HCT116 (cell line): ENCODE results near the gene ADPRHL1. TPM values are rescaled to one million over a fixed set of nuclear protein-coding genes. Genes with fewer than 3 reads are reported as not detected.

ENCODE experiments used
- ATAC-seq: fragments of 200-7000 bp; cut with Tn5 transposase; 2 replicates; pipeline ENCODE4 v1.9.1; 2020; ENCODE audit warnings: mild to moderate bottlenecking, moderate library complexity
- BruUV-seq: library from RNA; stranded (reverse); fragments of 400-500 nt; replicated peaks from 2 replicates; lab custom pipeline; 2021; lab: Mats Ljungman, UMichigan
- CTCF ChIA-PET: fragments of 300-600 bp; sonication (Branson Sonifier 250); formaldehyde crosslinking; loops from one replicate; lab custom pipeline; 2021; ENCODE audit warnings: antibody characterized with exemption; lab: Charles Lee
- POLR2A ChIA-PET: fragments of 300-600, 350-600 bp; sonication (Branson Sonifier 250); formaldehyde crosslinking; loops from one replicate; lab custom pipeline; 2021; ENCODE audit warnings: antibody characterized with exemption; lab: Charles Lee
- RAD21 ChIA-PET, 2 experiments: fragments of 300-600 bp; sonication (Branson Sonifier 250); formaldehyde crosslinking; loops; one replicate each; lab custom pipeline; 2023; ENCODE audit warnings: low total read pairs in 2 of 2; ENCODE audit not compliant: uncharacterized antibody in 2 of 2, unreplicated experiment in 2 of 2, low non-redundant PET in 1 of 2; lab: Charles Lee
- DNase-seq: peaks from one replicate; pipeline ENCODE4 v3.0.0-alpha.2; 2010; ENCODE audit warnings: low read depth, low spot score
- H2AFZ ChIP-seq: fragments of 200-600 bp; shearing (Covaris generic), sonication (generic); 2 replicates; pipeline ENCODE4 v1.6.1; 2017; ENCODE audit warnings: low read depth, mixed run types, mixed read lengths, antibody characterized with exemption, low read length; ENCODE audit not compliant: poor library complexity, severe bottlenecking
- H3K27ac ChIP-seq: 2 replicates; pipeline ENCODE4 v1.5.1; 2012; ENCODE audit warnings: low read depth, low read length
- H3K27me3 ChIP-seq: fragments of 200-600 bp; sonication (generic); 2 replicates; pipeline ENCODE4 v1.6.1; 2016; ENCODE audit warnings: mixed run types, low read length, mixed read lengths; ENCODE audit not compliant: insufficient read depth
- H3K36me3 ChIP-seq, 2 experiments: fragments of 200-500 bp in 1 of 2; fragments of 200-600 bp in 1 of 2; sonication (Bioruptor generic) in 1 of 2; sonication (generic) in 1 of 2; 2 replicates each; pipeline versions ENCODE4 v1.5.1 to v1.6.1; 2014 to 2016; ENCODE audit warnings: low read length in 2 of 2, inconsistent platforms in 1 of 2, mixed read lengths in 1 of 2, mixed run types in 1 of 2; ENCODE audit not compliant: insufficient read depth in 2 of 2, control insufficient read depth in 1 of 2
- H3K4me1 ChIP-seq, 2 experiments: fragments of 200-600 bp in 1 of 2; sonication (generic) in 1 of 2; 2 replicates each; pipeline versions ENCODE4 v1.5.1 to v1.6.1; 2012 to 2017; ENCODE audit warnings: low read length in 2 of 2, inconsistent platforms in 1 of 2, mild to moderate bottlenecking in 1 of 2, mixed read lengths in 1 of 2, mixed run types in 1 of 2, moderate library complexity in 1 of 2; ENCODE audit not compliant: insufficient read depth in 2 of 2, control insufficient read depth in 1 of 2
- H3K4me2 ChIP-seq: fragments of 200-600 bp; sonication (generic); 2 replicates; pipeline ENCODE4 v1.6.1; 2017; ENCODE audit warnings: mixed run types, low read length, mixed read lengths
- H3K4me3 ChIP-seq, 2 experiments: fragments of 200-600 bp in 1 of 2; sonication (generic) in 1 of 2; replicated peaks in 1 of 2; 2 replicates each; pipeline ENCODE4 v1.5.1; 2011 to 2016; ENCODE audit warnings: low read length in 2 of 2, control low read depth in 1 of 2, low read depth in 1 of 2, mild to moderate bottlenecking in 1 of 2, mixed read lengths in 1 of 2, mixed run types in 1 of 2
- H3K79me2 ChIP-seq: fragments of 200-600 bp; sonication (generic); 2 replicates; pipeline ENCODE4 v1.6.1; 2017; ENCODE audit warnings: mild to moderate bottlenecking, mixed run types, low read length, moderate library complexity, mixed read lengths; ENCODE audit not compliant: insufficient read depth
- H3K9ac ChIP-seq: fragments of 200-600 bp; sonication (generic); 2 replicates; pipeline ENCODE4 v1.6.1; 2016; ENCODE audit warnings: low read length, mixed read lengths
- H3K9me2 ChIP-seq: fragments of 200-600 bp; sonication (generic), shearing (Covaris generic); 2 replicates; pipeline ENCODE4 v1.6.1; 2017; ENCODE audit warnings: mixed run types, mild to moderate bottlenecking, moderate library complexity; ENCODE audit not compliant: insufficient read depth
- H3K9me3 ChIP-seq, 2 experiments: fragments of 200-500 bp in 1 of 2; fragments of 200-600 bp in 1 of 2; sonication (Bioruptor generic) in 1 of 2; sonication (generic) in 1 of 2; 2 replicates each; pipeline ENCODE4 v1.6.1; 2014 to 2017; ENCODE audit warnings: low read length in 2 of 2, mixed read lengths in 2 of 2, inconsistent platforms in 1 of 2, low read depth in 1 of 2, mild to moderate bottlenecking in 1 of 2, mixed run types in 1 of 2, moderate library complexity in 1 of 2; ENCODE audit not compliant: control insufficient read depth in 1 of 2, insufficient read depth in 1 of 2
- H4K20me1 ChIP-seq: fragments of 200-600 bp; sonication (generic), shearing (Covaris generic); 2 replicates; pipeline ENCODE4 v1.6.1; 2017; ENCODE audit warnings: mixed run types, mild to moderate bottlenecking, moderate library complexity; ENCODE audit not compliant: insufficient read depth
- ATF3 ChIP-seq: IDR thresholded peaks from 2 replicates; pipeline ENCODE4 v1.6.1; 2012
- CEBPB ChIP-seq: IDR thresholded peaks from 2 replicates; pipeline ENCODE4 v1.6.1; 2012; ENCODE audit warnings: low read depth
- EGR1 ChIP-seq: IDR thresholded peaks from 2 replicates; pipeline ENCODE4 v1.6.1; 2012; ENCODE audit warnings: low read depth
- ELF1 ChIP-seq: IDR thresholded peaks from 2 replicates; pipeline ENCODE4 v1.6.1; 2012; ENCODE audit warnings: low read depth, borderline replicate concordance
- EZH2phosphoT487 ChIP-seq: fragments of 200-600 bp; IDR thresholded peaks from 2 replicates; pipeline ENCODE4 v1.6.1; 2018; ENCODE audit warnings: antibody characterized with exemption, borderline replicate concordance
- FOSL1 ChIP-seq: IDR thresholded peaks from 2 replicates; pipeline ENCODE4 v1.6.1; 2012; ENCODE audit warnings: low read depth
- JUND ChIP-seq: IDR thresholded peaks from 2 replicates; pipeline ENCODE4 v1.6.1; 2012
- POLR2A ChIP-seq: IDR thresholded peaks from 2 replicates; pipeline ENCODE4 v1.7.0; 2011; ENCODE audit warnings: borderline replicate concordance; ENCODE audit not compliant: insufficient read depth, insufficient read length; ENCODE audit errors: extremely low read depth
- POLR2AphosphoS5 ChIP-seq: IDR thresholded peaks from 2 replicates; pipeline ENCODE4 v1.6.1; 2011; ENCODE audit warnings: mild to moderate bottlenecking, low read depth, low read length, moderate library complexity
- SIN3A ChIP-seq: IDR thresholded peaks from 2 replicates; pipeline ENCODE4 v1.6.1; 2012; ENCODE audit warnings: low read depth
- ZBTB33 ChIP-seq: IDR thresholded peaks from 2 replicates; pipeline ENCODE4 v1.6.1; 2011; ENCODE audit warnings: mild to moderate bottlenecking, low read length, moderate library complexity; ENCODE audit not compliant: insufficient replicate concordance; ENCODE audit errors: extremely low read depth
- ZFX ChIP-seq: fragments of 450-650 bp; IDR thresholded peaks from 2 replicates; pipeline ENCODE4 v1.6.1; 2017
- ZNF274 ChIP-seq: fragments of 200-500 bp; sonication (Bioruptor generic); IDR thresholded peaks from 2 replicates; pipeline ENCODE4 v1.6.1; 2014; ENCODE audit warnings: mild to moderate bottlenecking, low read depth, low read length, inconsistent platforms
- intact Hi-C: fragments of 100-400 bp; cut with micrococcal nuclease; formaldehyde crosslinking; loops from 2 replicates; pipeline ENCODE4 v1.10.0; 2022
- total RNA-seq: library from RNA; stranded (reverse); gene quantifications from one replicate; pipeline ENCODE4 v1.2.1, GENCODE V29; 2021; ENCODE audit not compliant: unreplicated experiment

The ADPRHL1 gene
- total RNA-seq, 1 experiment from 2014 or later, result 12.6 TPM

GRCh38 chr13:113499936-113500335, 46.6 kb upstream of the ADPRHL1 start:
- TF ChIP-seq ZNF274 (no peak), JUND (no peak), SIN3A (no peak), EZH2phosphoT487 (no peak), POLR2A (no peak), ATF3 (no peak), ZBTB33 (no peak), EGR1 (no peak), FOSL1 (no peak), ZFX (no peak), CEBPB (no peak), ELF1 (no peak), POLR2AphosphoS5 (no peak)
- peaks cover 25% of the 10 kb centered on the region for H3K79me2 ChIP-seq
- no peak overlapping the region for H3K9ac ChIP-seq
- H3K27me3 ChIP-seq, result no peaks in the 10 kb centered on the region
- ATAC-seq (no peak), DNase-seq (no peak)
- no peak overlapping the region for H2AFZ ChIP-seq
- H3K4me2 ChIP-seq, result no peak overlapping the region
- no peaks in the 10 kb centered on the region for H3K4me1 ChIP-seq
- no peaks in the 10 kb centered on the region for H3K9me2 ChIP-seq
- POLR2A ChIA-PET, result no interaction called here
- RAD21 ChIA-PET, result no interaction called here
- intact Hi-C loops, result no loop called here
- no peaks in the 10 kb centered on the region for H3K9me3 ChIP-seq
- no peaks in the 10 kb centered on the region for H4K20me1 ChIP-seq
- no TSS peak for BruUV-seq
- CTCF ChIA-PET, result no interaction called here
- peaks cover 58 to 61% of the 10 kb centered on the region in 2 experiments for H3K36me3 ChIP-seq
- H3K27ac ChIP-seq, result no peak overlapping the region
- no peak overlapping the region for H3K4me3 ChIP-seq
